ENCODE results near the gene TRAF2.

DNA sequence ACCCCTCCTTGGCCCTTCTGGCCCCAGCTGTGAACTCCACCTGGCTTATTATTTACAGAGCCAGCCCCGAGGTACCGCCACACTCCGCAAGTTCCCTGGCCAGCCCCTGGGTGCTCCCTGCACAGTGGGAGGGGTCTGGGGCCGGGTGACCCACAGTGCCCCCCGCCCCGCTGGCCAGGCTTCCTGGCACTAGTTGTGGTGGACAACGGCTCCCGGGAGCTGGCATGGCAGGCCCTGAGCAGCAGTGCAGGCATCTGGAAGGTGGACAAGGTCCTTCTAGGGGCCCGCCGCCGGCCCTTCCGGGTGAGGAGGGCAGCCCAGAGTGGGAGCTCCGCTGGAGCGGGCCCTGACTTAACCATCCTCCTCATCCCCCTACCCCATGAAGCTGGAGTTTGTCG lies 30.2 kb upstream of the TRAF2 start:
- TF ChIP-seq, protein P1, sequence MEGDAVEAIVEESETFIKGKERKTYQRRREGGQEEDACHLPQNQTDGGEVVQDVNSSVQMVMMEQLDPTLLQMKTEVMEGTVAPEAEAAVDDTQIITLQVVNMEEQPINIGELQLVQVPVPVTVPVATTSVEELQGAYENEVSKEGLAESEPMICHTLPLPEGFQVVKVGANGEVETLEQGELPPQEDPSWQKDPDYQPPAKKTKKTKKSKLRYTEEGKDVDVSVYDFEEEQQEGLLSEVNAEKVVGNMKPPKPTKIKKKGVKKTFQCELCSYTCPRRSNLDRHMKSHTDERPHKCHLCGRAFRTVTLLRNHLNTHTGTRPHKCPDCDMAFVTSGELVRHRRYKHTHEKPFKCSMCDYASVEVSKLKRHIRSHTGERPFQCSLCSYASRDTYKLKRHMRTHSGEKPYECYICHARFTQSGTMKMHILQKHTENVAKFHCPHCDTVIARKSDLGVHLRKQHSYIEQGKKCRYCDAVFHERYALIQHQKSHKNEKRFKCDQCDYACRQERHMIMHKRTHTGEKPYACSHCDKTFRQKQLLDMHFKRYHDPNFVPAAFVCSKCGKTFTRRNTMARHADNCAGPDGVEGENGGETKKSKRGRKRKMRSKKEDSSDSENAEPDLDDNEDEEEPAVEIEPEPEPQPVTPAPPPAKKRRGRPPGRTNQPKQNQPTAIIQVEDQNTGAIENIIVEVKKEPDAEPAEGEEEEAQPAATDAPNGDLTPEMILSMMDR (IDR thresholded peaks at IDR 0.05; ENCODE audit: low read depth, low read length), result no peak
- TF ChIP-seq EZH2phosphoT487 (IDR thresholded peaks at IDR 0.05; ENCODE audit: low read depth), result no peak
